ENCODE data around the gene CHRDL2.

DNA sequence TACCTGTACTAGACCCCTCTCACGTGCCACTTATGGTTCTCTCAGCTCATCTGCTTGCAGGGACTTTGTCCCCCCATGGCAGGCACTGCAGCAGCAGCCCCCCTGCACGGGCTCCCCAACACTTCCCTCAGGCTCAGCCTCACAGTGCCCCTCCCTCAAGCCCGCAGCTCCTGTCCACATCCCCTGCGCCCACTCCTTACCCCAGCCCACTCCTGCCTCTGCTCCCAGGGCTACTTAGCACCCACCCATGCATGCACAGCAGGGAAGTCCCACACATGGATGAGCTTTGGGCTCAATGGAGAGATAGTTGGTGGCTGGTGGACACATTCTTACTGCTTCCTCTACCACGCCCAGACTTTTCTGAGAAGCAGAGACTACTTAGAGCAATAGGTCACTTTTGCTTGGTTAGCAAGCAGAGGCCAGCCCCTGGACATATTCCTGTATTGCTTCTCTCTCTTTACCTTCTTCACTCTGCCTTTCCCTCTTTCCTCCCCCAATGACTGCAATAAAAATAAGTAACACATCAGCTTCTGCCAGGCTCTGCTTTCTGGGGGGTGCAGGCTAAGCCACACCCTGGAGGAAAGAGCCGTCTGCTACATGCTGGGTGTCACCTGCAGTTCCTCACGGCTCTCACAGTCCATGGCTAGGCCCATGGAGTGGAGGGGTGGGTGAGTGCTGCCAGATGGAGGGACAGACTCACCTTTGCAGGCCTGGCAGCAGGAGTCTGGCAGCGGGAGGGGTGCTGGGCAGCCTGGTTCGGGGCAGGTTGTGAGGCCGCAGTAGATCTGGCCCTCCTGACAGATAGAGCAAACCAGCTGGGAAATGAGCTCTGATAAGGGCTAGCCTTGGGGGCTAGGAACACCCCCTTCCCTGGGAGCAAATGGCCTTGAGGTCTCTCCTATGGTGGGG is 23.4 kb downstream of the CHRDL2 start:
- TF ChIP-seq MAFK (IDR thresholded peaks at IDR 0.05; ENCODE audit: low read depth, low read length): no peak
- TF ChIP-seq, protein P1, sequence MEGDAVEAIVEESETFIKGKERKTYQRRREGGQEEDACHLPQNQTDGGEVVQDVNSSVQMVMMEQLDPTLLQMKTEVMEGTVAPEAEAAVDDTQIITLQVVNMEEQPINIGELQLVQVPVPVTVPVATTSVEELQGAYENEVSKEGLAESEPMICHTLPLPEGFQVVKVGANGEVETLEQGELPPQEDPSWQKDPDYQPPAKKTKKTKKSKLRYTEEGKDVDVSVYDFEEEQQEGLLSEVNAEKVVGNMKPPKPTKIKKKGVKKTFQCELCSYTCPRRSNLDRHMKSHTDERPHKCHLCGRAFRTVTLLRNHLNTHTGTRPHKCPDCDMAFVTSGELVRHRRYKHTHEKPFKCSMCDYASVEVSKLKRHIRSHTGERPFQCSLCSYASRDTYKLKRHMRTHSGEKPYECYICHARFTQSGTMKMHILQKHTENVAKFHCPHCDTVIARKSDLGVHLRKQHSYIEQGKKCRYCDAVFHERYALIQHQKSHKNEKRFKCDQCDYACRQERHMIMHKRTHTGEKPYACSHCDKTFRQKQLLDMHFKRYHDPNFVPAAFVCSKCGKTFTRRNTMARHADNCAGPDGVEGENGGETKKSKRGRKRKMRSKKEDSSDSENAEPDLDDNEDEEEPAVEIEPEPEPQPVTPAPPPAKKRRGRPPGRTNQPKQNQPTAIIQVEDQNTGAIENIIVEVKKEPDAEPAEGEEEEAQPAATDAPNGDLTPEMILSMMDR (conservative IDR thresholded peaks at IDR 0.05; ENCODE audit: low read depth, low read length): no peak
